HEK293T (cell line): Measurements from ENCODE around the gene POLD3.

Experiments used
- CTCF ChIA-PET: fragments of 350-600 bp; formaldehyde crosslinking; extraction: SDS; loops from one replicate; lab custom pipeline; 2021; ENCODE audit warnings: antibody characterized with exemption, inconsistent platforms; lab: Yijun Ruan, JAX
- POLR2A ChIA-PET: fragments of 350-600 bp; formaldehyde crosslinking; extraction: SDS; loops from one replicate; lab custom pipeline; 2020; ENCODE audit warnings: antibody characterized with exemption, inconsistent platforms; lab: Yijun Ruan, JAX
- DNase-seq: peaks from one replicate; pipeline ENCODE4 v3.0.0; 2012; ENCODE audit warnings: mixed read lengths; ENCODE audit errors: extremely low spot score
- ARNT ChIP-seq: fragments of 450-650 bp; IDR thresholded peaks from 2 replicates; pipeline ENCODE4 v1.6.1; 2017; ENCODE audit warnings: mild to moderate bottlenecking
- BHLHE40 ChIP-seq: fragments of 450-650 bp; IDR thresholded peaks from 2 replicates; pipeline ENCODE4 v1.6.1; 2016; ENCODE audit warnings: mild to moderate bottlenecking, moderate library complexity, borderline replicate concordance
- CTBP1 ChIP-seq: fragments of 450-650 bp; IDR thresholded peaks from 2 replicates; pipeline ENCODE4 v1.6.1; 2016; ENCODE audit warnings: borderline replicate concordance
- ELF4 ChIP-seq: fragments of 450-650 bp; IDR thresholded peaks from 2 replicates; pipeline ENCODE4 v1.6.1; 2017; ENCODE audit warnings: antibody characterized with exemption
- FOXA1 ChIP-seq: fragments of 450-650 bp; IDR thresholded peaks from 2 replicates; pipeline ENCODE4 v1.6.1; 2016; ENCODE audit warnings: mild to moderate bottlenecking
- FOXK2 ChIP-seq: fragments of 450-650 bp; IDR thresholded peaks from 2 replicates; pipeline ENCODE4 v1.6.1; 2016; ENCODE audit warnings: mild to moderate bottlenecking
- FOXM1 ChIP-seq: fragments of 450-650 bp; IDR thresholded peaks from 2 replicates; pipeline ENCODE4 v1.6.1; 2017; ENCODE audit warnings: mild to moderate bottlenecking, borderline replicate concordance
- HDGF ChIP-seq: fragments of 450-650 bp; IDR thresholded peaks from 2 replicates; pipeline ENCODE4 v1.6.1; 2017; ENCODE audit warnings: antibody characterized with exemption, borderline replicate concordance
- L3MBTL2 ChIP-seq: fragments of 450-650 bp; conservative IDR thresholded peaks from 2 replicates; pipeline ENCODE4 v1.6.1; 2016; ENCODE audit warnings: mild to moderate bottlenecking
- LEF1 ChIP-seq: fragments of 450-650 bp; IDR thresholded peaks from 2 replicates; pipeline ENCODE4 v1.6.1; 2017; ENCODE audit warnings: mild to moderate bottlenecking, borderline replicate concordance
- NFRKB ChIP-seq: fragments of 450-650 bp; IDR thresholded peaks from 2 replicates; pipeline ENCODE4 v1.6.1; 2016; ENCODE audit warnings: mild to moderate bottlenecking, moderate library complexity
- PKNOX1 ChIP-seq: fragments of 450-650 bp; IDR thresholded peaks from 2 replicates; pipeline ENCODE4 v1.6.1; 2016
- SP1 ChIP-seq: fragments of 450-650 bp; IDR thresholded peaks from 2 replicates; pipeline ENCODE4 v1.6.1; 2017
- SUZ12 ChIP-seq: fragments of 450-650 bp; IDR thresholded peaks from 2 replicates; pipeline ENCODE4 v1.6.1; 2016; ENCODE audit warnings: mild to moderate bottlenecking
- TARDBP ChIP-seq: fragments of 450-650 bp; IDR thresholded peaks from 2 replicates; pipeline ENCODE4 v1.6.1; 2016
- ZNF384 ChIP-seq: fragments of 450-650 bp; IDR thresholded peaks from 2 replicates; pipeline ENCODE4 v1.6.1; 2016

Gene POLD3

DNA sequence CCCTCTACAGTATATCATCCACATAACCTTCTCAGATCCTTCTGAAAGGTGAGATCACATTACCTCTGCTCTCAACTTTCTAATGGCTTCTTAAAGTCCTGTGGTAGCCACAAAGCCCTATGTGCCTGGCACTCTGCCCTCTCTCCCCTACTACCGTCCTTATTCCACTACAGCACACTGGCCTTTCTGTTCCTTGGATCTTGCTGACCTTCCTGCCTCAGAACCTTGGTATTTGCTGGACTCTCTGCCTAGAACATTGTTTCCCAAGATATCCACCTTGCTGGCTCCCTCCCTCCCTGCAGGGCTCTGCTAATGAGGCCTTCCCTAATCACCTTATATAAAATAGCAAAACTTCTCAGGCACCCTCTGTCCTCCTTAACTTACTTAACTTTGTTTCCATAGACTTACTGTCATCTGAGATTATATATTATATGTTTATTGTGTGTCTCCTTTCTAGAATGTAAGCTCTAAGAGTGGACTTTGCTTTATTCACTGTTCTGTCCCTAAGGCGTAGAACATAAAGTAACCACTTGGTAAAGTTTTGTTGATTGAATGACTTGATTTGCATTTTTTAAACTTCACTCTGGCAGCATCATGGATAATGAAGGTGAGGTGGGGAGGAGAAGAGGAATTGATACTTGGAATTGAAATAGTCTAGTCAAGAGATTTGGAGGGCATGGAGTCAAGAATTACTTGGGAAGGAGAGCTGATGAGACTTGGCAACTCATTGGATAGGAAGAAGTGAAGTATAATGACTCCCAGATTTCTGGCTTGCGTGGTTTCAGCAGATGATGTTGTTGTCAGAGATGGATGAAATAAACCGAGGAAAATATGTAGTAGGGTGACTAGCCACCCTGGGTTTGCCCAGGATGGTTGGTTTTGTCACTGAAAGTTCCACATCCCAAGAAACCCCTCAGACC lies 10.5 kb downstream of the POLD3 start:
- CTCF ChIA-PET = no interaction called here
- TF ChIP-seq BHLHE40 (no peak), ZNF384 (no peak), FOXM1 (no peak), HDGF (no peak), ELF4 (no peak), SP1 (no peak), ARNT (no peak), TARDBP (no peak), SUZ12 (no peak), CTBP1 (no peak)
- POLR2A ChIA-PET = interaction anchor here (1.6 kb wide), 1 partner anchor 10 kb away, joined by 5 read pairs; no protein-coding TSS in a partner anchor
- DNase-seq = no peak

GRCh38 chr11:74603845-74604244 lies 11.5 kb downstream of the POLD3 start:
- TF ChIP-seq ZNF384 = no peak
- no peak for TF ChIP-seq BHLHE40
- TF ChIP-seq FOXA1 = no peak
- TF ChIP-seq ARNT = no peak
- TF ChIP-seq SP1 = no peak
- TF ChIP-seq NFRKB = no peak
- TF ChIP-seq LEF1 = no peak
- TF ChIP-seq PKNOX1 = no peak
- no peak for TF ChIP-seq L3MBTL2
- TF ChIP-seq ELF4 = no peak
- TF ChIP-seq CTBP1 = no peak
- TF ChIP-seq HDGF = no peak
- TF ChIP-seq TARDBP = no peak
- no peak for TF ChIP-seq FOXM1
- DNase-seq = no peak
- CTCF ChIA-PET = interaction anchor here (0.6 kb wide), 1 partner anchor 429 kb away, joined by 6 read pairs; no protein-coding TSS in a partner anchor
- POLR2A ChIA-PET = no interaction called here

GRCh38 chr11:74604311-74604710 lies 11.9 kb downstream of the POLD3 start:
- ChIA-PET CTCF (interaction anchor here (0.6 kb wide), 1 partner anchor 429 kb away, joined by 6 read pairs; no protein-coding TSS in a partner anchor), POLR2A (no interaction called here)
- TF ChIP-seq HDGF (no peak), SP1 (no peak), NFRKB (no peak), TARDBP (no peak), CTBP1 (no peak), FOXK2 (no peak), ZNF384 (no peak), BHLHE40 (no peak), L3MBTL2 (no peak)
- no peak for DNase-seq

DNA sequence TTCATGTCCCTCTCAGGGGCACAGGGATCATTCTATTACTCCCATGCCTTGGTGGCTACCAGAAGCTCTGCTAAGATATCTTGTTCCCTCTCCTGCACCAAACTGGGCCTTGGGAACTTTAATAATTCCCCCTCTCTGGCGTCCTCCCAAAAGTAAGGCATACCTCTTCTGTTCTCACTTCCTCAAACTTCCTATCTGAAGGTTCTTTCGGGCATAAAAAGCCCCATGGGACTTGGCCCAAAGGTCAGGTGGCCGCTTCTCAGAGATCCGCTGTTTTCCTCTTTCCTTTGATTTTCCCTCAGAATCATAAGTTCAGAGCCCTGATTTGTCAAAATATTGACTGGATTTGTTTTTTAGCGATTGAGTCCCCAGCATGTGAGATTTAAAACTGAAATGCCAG lies 13.0 kb downstream of the POLD3 start:
- no peak for DNase-seq
- POLR2A ChIA-PET = no interaction called here
- TF ChIP-seq ZNF384 (no peak), CTBP1 (no peak), HDGF (no peak), FOXM1 (no peak), PKNOX1 (no peak), BHLHE40 (no peak), ELF4 (no peak)
- CTCF ChIA-PET = no interaction called here

GRCh38 chr11:74608431-74608830 lies 16.0 kb downstream of the POLD3 start:
- POLR2A ChIA-PET = no interaction called here
- TF ChIP-seq L3MBTL2 (no peak), FOXA1 (no peak), BHLHE40 (no peak), FOXK2 (no peak)
- CTCF ChIA-PET = no interaction called here
- no peak for DNase-seq

DNA sequence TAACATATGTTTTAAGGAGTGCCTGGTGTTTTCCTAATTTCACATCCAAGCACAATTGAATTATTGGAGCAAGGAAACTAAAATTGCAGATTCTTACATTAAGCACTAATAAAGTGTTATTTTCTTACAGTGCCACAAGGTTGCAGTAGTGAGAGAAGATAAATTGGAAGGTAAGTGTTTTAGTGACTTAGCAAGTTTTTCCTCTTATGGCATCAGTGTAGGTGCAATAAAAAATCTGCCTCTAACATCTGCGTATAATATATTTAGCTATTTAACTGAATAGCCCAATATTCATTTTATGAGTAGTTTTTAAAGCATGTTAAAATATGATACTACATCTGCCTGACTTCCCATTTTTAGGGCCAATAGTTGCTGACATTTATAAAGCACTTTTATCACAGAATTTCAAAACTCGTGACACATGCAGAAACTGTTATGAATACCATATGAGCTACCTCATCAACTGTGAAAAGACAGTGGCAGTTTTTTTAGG lies 19.0 kb downstream of the POLD3 start:
- POLR2A ChIA-PET = no interaction called here
- peak; percentile 11 for DNase-seq
- CTCF ChIA-PET = no interaction called here
- TF ChIP-seq LEF1 (no peak), TARDBP (no peak), HDGF (no peak), SUZ12 (no peak), FOXK2 (no peak), SP1 (no peak), NFRKB (no peak), FOXA1 (no peak), ZNF384 (no peak), L3MBTL2 (no peak), ARNT (no peak), ELF4 (no peak), BHLHE40 (no peak)

DNA sequence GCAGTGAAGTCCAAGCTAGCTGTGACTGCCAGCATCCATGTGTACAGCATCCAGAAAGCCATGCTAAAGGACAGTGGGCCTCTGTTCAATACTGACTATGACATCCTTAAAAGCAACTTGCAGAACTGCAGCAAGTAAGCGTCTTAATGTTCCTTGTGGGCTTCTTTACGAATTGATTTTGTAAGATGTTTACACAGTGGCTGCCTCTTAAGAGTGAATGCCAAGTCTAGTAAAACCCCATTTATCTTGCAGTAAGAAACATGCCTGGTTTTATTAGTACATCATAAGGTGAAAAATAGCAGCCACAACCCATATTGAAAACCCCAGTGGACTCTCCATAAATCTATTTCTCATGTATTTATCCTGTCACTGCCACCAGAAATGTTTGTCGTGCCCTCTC lies 20.5 kb downstream of the POLD3 start:
- CTCF ChIA-PET = no interaction called here
- DNase-seq = no peak
- POLR2A ChIA-PET = no interaction called here
- TF ChIP-seq SP1 = no peak
- TF ChIP-seq NFRKB = no peak
- no peak for TF ChIP-seq ELF4
- no peak for TF ChIP-seq LEF1
- TF ChIP-seq ZNF384 = no peak
- TF ChIP-seq BHLHE40 = no peak
- no peak for TF ChIP-seq CTBP1
- TF ChIP-seq SUZ12 = no peak
- TF ChIP-seq ARNT = no peak
